SU-DHL-6 (cell line): Measurements from ENCODE around the gene ZMPSTE24.

Source experiments
- EZH2phosphoT487 ChIP-seq: fragments of 200-600 bp; sonication (generic), shearing (Covaris generic); conservative IDR thresholded peaks from 2 replicates; pipeline ENCODE4 v1.6.1; 2018; ENCODE audit warnings: mild to moderate bottlenecking, antibody characterized with exemption, low read length, moderate library complexity, mixed read lengths
- TF ChIP-seq, protein P1 (sequence below): fragments of 200-600 bp; sonication (generic); IDR thresholded peaks from one replicate; pipeline ENCODE4 v1.5.1; 2017; ENCODE audit warnings: antibody characterized with exemption, mild to moderate bottlenecking, low read length, moderate library complexity; ENCODE audit not compliant: insufficient read depth, poor library complexity, severe bottlenecking

GRCh38 chr1:40305451-40305850 lies 47.4 kb downstream of the ZMPSTE24 start:
- TF ChIP-seq, protein P1, sequence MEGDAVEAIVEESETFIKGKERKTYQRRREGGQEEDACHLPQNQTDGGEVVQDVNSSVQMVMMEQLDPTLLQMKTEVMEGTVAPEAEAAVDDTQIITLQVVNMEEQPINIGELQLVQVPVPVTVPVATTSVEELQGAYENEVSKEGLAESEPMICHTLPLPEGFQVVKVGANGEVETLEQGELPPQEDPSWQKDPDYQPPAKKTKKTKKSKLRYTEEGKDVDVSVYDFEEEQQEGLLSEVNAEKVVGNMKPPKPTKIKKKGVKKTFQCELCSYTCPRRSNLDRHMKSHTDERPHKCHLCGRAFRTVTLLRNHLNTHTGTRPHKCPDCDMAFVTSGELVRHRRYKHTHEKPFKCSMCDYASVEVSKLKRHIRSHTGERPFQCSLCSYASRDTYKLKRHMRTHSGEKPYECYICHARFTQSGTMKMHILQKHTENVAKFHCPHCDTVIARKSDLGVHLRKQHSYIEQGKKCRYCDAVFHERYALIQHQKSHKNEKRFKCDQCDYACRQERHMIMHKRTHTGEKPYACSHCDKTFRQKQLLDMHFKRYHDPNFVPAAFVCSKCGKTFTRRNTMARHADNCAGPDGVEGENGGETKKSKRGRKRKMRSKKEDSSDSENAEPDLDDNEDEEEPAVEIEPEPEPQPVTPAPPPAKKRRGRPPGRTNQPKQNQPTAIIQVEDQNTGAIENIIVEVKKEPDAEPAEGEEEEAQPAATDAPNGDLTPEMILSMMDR = no peak
- no peak for TF ChIP-seq EZH2phosphoT487
